GM06990 (cell line): ENCODE data around the gene GPR171.
"Not testable (repeated sequence)": the region's sequence is repeated elsewhere in the genome, so short reads cannot be mapped to it uniquely, and the experiment has no call there.

Experiments
- DNase-seq: peaks from one replicate; pipeline ENCODE4 v3.0.0-alpha.2; 2011; ENCODE audit not compliant: insufficient read length; ENCODE audit errors: extremely low read depth
- H3K27me3 ChIP-seq: replicated peaks from 2 replicates; pipeline ENCODE4 v1.6.0; 2011; ENCODE audit warnings: low read length; ENCODE audit not compliant: control insufficient read depth, insufficient read depth
- H3K36me3 ChIP-seq: 2 replicates; pipeline ENCODE4 v1.5.1; 2011; ENCODE audit warnings: low read length; ENCODE audit not compliant: control insufficient read depth, insufficient read depth
- H3K4me3 ChIP-seq: replicated peaks from 2 replicates; pipeline ENCODE4 v1.5.1; 2011; ENCODE audit warnings: low read depth, mild to moderate bottlenecking, control low read depth, low read length
- TF ChIP-seq, protein P1 (sequence below): IDR thresholded peaks from 2 replicates; pipeline ENCODE4 v1.5.1; 2011; ENCODE audit warnings: low read length, control low read depth, mild to moderate bottlenecking, inconsistent platforms; ENCODE audit not compliant: insufficient read depth, poor library complexity, severe bottlenecking

Gene GPR171

DNA sequence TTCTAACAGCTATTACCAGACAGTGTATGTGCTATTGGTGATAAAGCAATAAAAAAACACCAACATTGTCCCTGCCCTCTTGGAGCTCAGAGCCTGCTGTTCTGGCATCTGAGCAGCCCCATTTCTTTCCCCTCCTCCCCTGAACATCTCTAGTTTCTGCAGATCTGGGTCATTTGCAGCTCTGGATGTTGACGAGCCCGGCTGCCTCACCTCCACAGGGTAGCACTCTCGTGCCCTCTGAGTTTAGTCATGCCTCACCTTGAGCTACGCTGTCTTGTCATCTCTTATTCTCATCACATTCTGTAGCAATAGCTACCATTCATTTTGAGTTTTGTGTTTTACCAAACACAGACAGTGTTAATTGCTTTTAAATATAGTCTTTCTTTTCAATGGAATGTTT is 30.0 kb upstream of the GPR171 start:
- Histone ChIP-seq H3K36me3 (no peaks in the 10 kb centered on the region), H3K27me3 (no peaks in the 10 kb centered on the region), H3K4me3 (no peak overlapping the region)
- DNase-seq: no peak
- TF ChIP-seq, protein P1, sequence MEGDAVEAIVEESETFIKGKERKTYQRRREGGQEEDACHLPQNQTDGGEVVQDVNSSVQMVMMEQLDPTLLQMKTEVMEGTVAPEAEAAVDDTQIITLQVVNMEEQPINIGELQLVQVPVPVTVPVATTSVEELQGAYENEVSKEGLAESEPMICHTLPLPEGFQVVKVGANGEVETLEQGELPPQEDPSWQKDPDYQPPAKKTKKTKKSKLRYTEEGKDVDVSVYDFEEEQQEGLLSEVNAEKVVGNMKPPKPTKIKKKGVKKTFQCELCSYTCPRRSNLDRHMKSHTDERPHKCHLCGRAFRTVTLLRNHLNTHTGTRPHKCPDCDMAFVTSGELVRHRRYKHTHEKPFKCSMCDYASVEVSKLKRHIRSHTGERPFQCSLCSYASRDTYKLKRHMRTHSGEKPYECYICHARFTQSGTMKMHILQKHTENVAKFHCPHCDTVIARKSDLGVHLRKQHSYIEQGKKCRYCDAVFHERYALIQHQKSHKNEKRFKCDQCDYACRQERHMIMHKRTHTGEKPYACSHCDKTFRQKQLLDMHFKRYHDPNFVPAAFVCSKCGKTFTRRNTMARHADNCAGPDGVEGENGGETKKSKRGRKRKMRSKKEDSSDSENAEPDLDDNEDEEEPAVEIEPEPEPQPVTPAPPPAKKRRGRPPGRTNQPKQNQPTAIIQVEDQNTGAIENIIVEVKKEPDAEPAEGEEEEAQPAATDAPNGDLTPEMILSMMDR: no peak

DNA sequence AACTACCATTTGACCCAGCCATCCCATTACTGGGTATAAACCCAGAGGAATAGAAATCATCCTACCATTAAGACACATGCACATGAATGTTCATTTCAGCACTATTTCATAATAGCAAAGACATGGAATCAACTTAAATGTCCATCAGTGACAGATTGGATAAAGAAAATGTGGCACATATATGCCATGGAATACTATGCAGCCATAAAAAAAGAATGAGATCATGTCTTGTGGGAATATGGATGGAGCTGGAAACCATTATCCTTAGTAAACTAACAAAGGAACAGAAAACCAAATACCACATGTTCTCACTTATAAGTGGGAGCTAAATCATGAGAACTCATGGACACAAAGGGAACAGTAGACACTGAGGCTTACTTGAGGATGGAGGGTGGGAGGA is 29.4 kb upstream of the GPR171 start:
- not testable (repeated sequence) for H3K36me3 ChIP-seq, H3K4me3 ChIP-seq, DNase-seq, H3K27me3 ChIP-seq

DNA sequence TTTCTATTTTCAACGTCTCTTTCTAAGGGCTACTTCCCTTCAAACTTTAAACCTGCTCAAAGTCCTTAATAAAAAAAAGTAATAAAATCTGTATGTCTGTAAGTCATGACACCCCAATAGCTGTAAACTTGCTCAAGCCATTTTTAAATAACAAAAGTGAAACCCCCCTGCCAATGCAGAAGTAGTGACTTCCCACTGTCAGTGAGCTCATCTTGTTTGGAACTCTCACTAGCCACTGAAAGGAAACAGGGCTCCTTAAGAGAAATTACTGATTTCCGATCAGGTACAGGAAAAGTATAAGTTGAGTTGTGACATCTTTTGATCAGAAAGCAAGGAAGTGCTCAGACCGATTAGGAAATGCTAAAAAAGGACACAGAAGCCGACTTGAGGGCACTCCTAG is 27.6 kb upstream of the GPR171 start:
- Histone ChIP-seq H3K36me3 (no peaks in the 10 kb centered on the region), H3K27me3 (no peaks in the 10 kb centered on the region), H3K4me3 (no peak overlapping the region; the same call in 1 of the 2 replicates)
- TF ChIP-seq, protein P1: no peak
- peak; percentile 13 for DNase-seq

DNA sequence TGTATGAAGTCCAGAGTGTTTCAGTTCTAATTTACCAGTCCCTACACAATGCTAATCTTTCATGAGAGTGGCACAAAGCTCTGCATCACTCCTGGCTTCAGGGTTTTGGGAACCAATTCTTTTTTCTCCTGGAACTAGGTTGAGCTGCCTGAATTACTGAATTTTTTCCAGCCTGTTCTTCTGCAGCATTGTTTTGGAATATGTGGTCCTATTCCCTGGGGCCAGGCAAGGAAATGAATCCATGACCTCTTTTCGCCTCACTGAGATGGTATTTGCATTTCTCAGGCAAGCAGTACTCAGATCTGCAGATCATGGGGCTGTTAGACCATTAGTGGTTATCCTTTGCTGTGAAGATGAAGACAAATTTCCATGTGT is 25.6 kb upstream of the GPR171 start:
- Histone ChIP-seq H3K27me3 (no peaks in the 10 kb centered on the region), H3K36me3 (no peaks in the 10 kb centered on the region), H3K4me3 (no peak overlapping the region)
- DNase-seq: no peak
- TF ChIP-seq, protein P1: no peak

DNA sequence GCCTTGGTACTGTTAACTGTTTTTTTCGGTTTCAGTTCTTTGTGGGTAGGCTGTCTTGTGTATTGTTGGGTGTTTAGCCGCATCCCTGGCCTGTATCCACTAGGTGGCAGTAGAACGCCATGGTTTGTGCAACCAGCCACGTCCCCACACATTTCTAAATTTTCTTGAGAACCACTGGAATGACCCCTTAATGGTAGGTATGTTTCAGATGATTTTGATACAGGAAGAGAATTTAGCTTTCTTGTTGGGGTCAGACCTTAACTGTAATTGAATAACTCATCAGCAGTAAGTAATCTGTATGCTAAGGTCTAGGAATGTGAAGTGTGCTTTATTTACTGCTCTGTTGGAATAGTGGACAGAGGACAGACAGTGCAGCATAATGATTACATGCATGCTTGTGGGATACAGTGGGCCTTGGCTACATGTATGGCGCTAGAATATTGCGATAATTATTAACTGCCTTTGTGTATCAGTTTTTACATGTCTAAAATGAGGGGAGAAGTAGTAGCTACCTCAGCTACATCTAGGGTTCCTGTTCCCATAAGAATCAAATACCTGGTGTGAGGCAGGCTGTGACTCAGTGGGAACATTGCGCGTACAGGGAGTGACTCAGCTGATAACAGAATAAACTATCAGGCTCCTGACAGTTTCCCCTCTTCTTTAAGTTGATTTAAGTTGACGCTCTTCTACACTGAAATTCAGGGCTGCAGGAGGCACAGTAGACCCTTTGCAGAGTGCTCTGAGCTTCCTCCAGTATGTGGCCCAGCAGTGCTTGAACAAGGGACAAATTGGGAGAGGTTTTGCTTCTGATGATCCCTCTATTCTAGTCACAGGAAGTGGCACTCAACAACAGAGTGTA is 25.0 kb upstream of the GPR171 start:
- no peaks in the 10 kb centered on the region for H3K27me3 ChIP-seq
- H3K4me3 ChIP-seq: no peak overlapping the region
- no peaks in the 10 kb centered on the region for H3K36me3 ChIP-seq
- TF ChIP-seq, protein P1: peak; percentile 89
- DNase-seq: peak; percentile 53

DNA sequence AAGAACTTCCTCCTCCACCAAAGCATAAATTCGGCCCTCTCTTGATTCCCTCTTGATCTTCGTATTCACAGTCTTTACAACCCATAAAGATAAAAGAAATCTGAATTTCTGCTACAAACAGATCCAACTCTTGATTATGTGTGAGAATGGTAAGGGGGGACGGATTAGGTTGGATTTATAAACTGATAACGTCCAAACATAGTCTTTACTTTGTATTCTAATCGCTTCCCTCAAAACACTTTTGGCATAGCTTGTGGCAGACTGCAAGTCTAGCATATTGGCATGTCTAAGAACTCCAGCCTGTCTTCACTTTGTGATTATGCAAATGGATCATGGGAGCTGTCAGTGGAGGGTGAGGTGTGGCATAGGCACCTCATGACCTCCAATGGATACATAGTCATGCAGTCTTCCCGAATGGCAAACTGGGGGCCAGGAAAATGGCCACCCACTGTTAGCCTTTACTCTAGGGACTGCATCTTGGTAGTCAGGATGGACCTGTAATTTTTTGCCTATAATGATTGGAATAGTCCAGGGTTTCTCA is 24.3 kb upstream of the GPR171 start:
- H3K36me3 ChIP-seq: no peaks in the 10 kb centered on the region
- H3K27me3 ChIP-seq: no peaks in the 10 kb centered on the region
- no peak overlapping the region for H3K4me3 ChIP-seq
- TF ChIP-seq, protein P1: no peak
- no peak for DNase-seq
